Measurements from ENCODE around the gene AP3B1. TPM values are rescaled to one million over a fixed set of nuclear protein-coding genes. Genes with fewer than 3 reads are reported as not detected.

The AP3B1 gene
- total RNA-seq, 1 donor, result 77.4 TPM

DNA sequence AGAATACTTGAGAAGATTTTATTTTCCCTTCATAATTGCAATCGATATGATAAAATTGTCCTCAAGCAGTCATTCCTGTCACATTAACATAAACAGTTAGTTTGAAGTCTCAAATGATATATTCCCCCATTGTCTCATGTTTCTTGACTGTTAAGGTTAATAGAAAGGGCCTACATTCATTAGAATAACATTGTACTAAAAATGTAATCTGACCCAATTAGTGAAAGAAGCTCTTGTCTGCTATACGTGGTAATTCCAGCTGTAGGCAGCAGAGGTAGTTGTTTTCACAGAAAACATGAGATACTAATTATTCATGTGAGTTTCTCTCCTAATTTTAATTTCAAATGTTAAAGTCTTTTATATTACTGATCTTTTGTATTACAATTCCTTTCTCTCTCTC, 25.9 kb upstream of the AP3B1 start:
- H4K20me1 ChIP-seq (ENCODE audit: insufficient read depth, low read length), result no peaks in the 10 kb centered on the region
- TF ChIP-seq, protein P1, sequence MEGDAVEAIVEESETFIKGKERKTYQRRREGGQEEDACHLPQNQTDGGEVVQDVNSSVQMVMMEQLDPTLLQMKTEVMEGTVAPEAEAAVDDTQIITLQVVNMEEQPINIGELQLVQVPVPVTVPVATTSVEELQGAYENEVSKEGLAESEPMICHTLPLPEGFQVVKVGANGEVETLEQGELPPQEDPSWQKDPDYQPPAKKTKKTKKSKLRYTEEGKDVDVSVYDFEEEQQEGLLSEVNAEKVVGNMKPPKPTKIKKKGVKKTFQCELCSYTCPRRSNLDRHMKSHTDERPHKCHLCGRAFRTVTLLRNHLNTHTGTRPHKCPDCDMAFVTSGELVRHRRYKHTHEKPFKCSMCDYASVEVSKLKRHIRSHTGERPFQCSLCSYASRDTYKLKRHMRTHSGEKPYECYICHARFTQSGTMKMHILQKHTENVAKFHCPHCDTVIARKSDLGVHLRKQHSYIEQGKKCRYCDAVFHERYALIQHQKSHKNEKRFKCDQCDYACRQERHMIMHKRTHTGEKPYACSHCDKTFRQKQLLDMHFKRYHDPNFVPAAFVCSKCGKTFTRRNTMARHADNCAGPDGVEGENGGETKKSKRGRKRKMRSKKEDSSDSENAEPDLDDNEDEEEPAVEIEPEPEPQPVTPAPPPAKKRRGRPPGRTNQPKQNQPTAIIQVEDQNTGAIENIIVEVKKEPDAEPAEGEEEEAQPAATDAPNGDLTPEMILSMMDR (IDR thresholded peaks at IDR 0.05; ENCODE audit: extremely low read depth, low read depth, low read length), result peak; percentile 60
- H3K36me3 ChIP-seq (ENCODE audit: insufficient read depth, low read length), result no peaks in the 10 kb centered on the region
- H3K27ac ChIP-seq (ENCODE audit: low read depth, low read length), result no peak overlapping the region
- no peaks in the 10 kb centered on the region for H3K27me3 ChIP-seq (ENCODE audit: insufficient read depth, low read length)
- H3K9me3 ChIP-seq (ENCODE audit: low read depth, low read length), result no peaks in the 10 kb centered on the region
- H3K4me3 ChIP-seq (ENCODE audit: insufficient read depth, low read length), result no peak overlapping the region
- no peaks in the 10 kb centered on the region for H3K79me2 ChIP-seq (ENCODE audit: insufficient read depth, low read length)
- H2AFZ ChIP-seq (ENCODE audit: low read length), result no peak overlapping the region
- no peaks in the 10 kb centered on the region for H3K4me1 ChIP-seq (ENCODE audit: insufficient read depth, low read length)
- peak; percentile 5 for DNase-seq (ENCODE audit: insufficient read length, low spot score, missing footprints)
- H3K4me2 ChIP-seq (ENCODE audit: insufficient read depth, low read length), result no peak overlapping the region

DNA sequence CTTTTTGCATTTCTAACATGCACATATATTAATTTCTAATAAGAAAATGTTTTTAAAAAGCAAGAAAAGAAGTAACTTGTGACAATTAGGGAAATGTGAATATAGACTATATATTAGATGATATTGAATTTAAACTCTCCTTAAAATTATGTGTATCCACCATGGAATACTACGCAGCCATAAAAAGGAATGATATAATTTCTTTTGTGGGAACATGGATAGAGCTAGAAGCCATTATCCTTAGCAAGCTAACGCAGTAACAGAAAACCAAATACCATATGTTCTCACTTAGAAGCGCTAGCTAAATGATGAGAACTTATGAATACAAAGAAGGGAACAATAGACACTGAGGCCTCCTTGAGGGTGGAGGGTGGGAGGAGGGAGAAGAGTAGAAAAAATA, 23.8 kb upstream of the AP3B1 start:
- TF ChIP-seq, protein P1 (IDR thresholded peaks at IDR 0.05; ENCODE audit: extremely low read depth, low read depth, low read length), result no peak
- H3K27ac ChIP-seq (ENCODE audit: low read depth, low read length), result no peak overlapping the region
- H3K79me2 ChIP-seq (ENCODE audit: insufficient read depth, low read length), result no peaks in the 10 kb centered on the region
- no peaks in the 10 kb centered on the region for H3K36me3 ChIP-seq (ENCODE audit: insufficient read depth, low read length)
- no peak for DNase-seq (ENCODE audit: insufficient read length, low spot score, missing footprints)
- H2AFZ ChIP-seq (ENCODE audit: low read length), result no peak overlapping the region
- H3K4me3 ChIP-seq (ENCODE audit: insufficient read depth, low read length), result no peak overlapping the region
- peaks cover 3% of the 10 kb centered on the region for H3K9me3 ChIP-seq (ENCODE audit: low read depth, low read length)
- no peaks in the 10 kb centered on the region for H4K20me1 ChIP-seq (ENCODE audit: insufficient read depth, low read length)
- peaks cover 3% of the 10 kb centered on the region for H3K27me3 ChIP-seq (ENCODE audit: insufficient read depth, low read length)
- H3K4me1 ChIP-seq (ENCODE audit: insufficient read depth, low read length), result no peaks in the 10 kb centered on the region
- no peak overlapping the region for H3K4me2 ChIP-seq (ENCODE audit: insufficient read depth, low read length)

DNA sequence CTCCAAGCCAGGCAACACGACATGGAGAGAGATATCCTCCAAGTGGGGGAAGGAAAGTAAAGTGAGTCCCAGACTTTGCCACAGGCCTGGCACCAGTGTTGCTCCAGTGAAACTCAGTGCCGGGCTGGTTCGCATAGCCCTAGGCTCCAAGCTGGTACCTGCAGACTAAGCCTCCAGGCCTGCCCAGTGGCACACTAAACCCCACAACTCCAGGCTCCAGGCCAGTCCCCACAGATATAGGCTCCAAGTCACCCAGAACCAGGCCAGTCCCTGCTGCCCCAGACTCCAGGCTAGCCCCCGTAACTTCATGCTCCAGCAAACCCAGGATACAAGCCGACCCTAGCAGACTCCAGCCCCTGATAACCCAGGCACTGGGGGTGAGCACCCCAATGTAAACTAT, 23.0 kb upstream of the AP3B1 start:
- DNase-seq (ENCODE audit: insufficient read length, low spot score, missing footprints), result no peak
- peaks cover 3% of the 10 kb centered on the region for H3K9me3 ChIP-seq (ENCODE audit: low read depth, low read length)
- H4K20me1 ChIP-seq (ENCODE audit: insufficient read depth, low read length), result no peaks in the 10 kb centered on the region
- H3K4me2 ChIP-seq (ENCODE audit: insufficient read depth, low read length), result no peak overlapping the region
- no peaks in the 10 kb centered on the region for H3K79me2 ChIP-seq (ENCODE audit: insufficient read depth, low read length)
- TF ChIP-seq, protein P1 (IDR thresholded peaks at IDR 0.05; ENCODE audit: extremely low read depth, low read depth, low read length), result no peak
- H3K27me3 ChIP-seq (ENCODE audit: insufficient read depth, low read length), result peaks cover 7% of the 10 kb centered on the region
- no peaks in the 10 kb centered on the region for H3K4me1 ChIP-seq (ENCODE audit: insufficient read depth, low read length)
- H3K36me3 ChIP-seq (ENCODE audit: insufficient read depth, low read length), result no peaks in the 10 kb centered on the region
- no peak overlapping the region for H3K4me3 ChIP-seq (ENCODE audit: insufficient read depth, low read length)
- no peak overlapping the region for H3K27ac ChIP-seq (ENCODE audit: low read depth, low read length)
- H2AFZ ChIP-seq (ENCODE audit: low read length), result no peak overlapping the region

DNA sequence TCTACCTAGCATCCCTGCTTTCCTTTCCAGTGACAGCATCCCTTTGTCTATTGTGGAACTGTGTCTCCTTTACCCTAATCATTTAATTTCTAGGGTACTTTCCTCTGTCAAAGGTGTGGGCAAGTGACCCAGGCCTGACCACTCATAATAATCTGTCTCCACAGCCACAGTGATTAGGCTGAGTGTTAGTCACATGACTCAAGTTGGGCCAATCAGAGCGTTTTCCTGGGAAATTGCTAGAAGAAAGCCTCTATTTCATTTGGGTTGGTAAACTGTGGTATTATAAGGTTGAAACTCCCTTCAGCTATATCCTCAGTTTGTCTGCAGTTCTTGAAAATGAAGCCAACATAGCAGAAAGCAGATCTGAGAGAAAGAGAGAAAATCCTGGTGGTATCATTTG, 14.2 kb upstream of the AP3B1 start:
- Histone ChIP-seq H3K4me3 (ENCODE audit: insufficient read depth, low read length) (no peak overlapping the region), H3K79me2 (ENCODE audit: insufficient read depth, low read length) (no peaks in the 10 kb centered on the region), H3K4me1 (ENCODE audit: insufficient read depth, low read length) (no peaks in the 10 kb centered on the region), H3K9me3 (ENCODE audit: low read depth, low read length) (no peaks in the 10 kb centered on the region), H2AFZ (ENCODE audit: low read length) (no peak overlapping the region), H3K4me2 (ENCODE audit: insufficient read depth, low read length) (no peak overlapping the region), H3K27ac (ENCODE audit: low read depth, low read length) (no peak overlapping the region), H3K27me3 (ENCODE audit: insufficient read depth, low read length) (peaks cover 34% of the 10 kb centered on the region), H3K36me3 (ENCODE audit: insufficient read depth, low read length) (no peaks in the 10 kb centered on the region), H4K20me1 (ENCODE audit: insufficient read depth, low read length) (no peaks in the 10 kb centered on the region)
- TF ChIP-seq, protein P1 (IDR thresholded peaks at IDR 0.05; ENCODE audit: extremely low read depth, low read depth, low read length), result no peak
- DNase-seq (ENCODE audit: insufficient read length, low spot score, missing footprints), result no peak

All from osteoblast (primary cell).